Measurements from ENCODE around the gene ZNG1F. TPM values are rescaled to one million over a fixed set of nuclear protein-coding genes. Genes with fewer than 3 reads are reported as not detected.
"Not testable (repeated sequence)": the region's sequence is repeated elsewhere in the genome, so short reads cannot be mapped to it uniquely, and the experiment has no call there.

Gene ZNG1F
- total and polyA plus RNA-seq, 2 experiments from 2014 or later = 19.2 to 53.8 TPM

GRCh38 chr9:41088450-41089059, 100.6 kb downstream of the ZNG1F start:
- H3K4me3 ChIP-seq; H3K4me1 ChIP-seq (ENCODE audit: low read depth); H3K36me3 ChIP-seq; H3K9me3 ChIP-seq (ENCODE audit: low read depth); H3K27ac ChIP-seq; DNase-seq (ENCODE audit: low read depth in 1 of 2, low spot score in 1 of 2): not testable (repeated sequence)
- TF ChIP-seq CTCF (IDR thresholded peaks at IDR 0.05; ENCODE audit: low read depth, low read length) = peak; percentile 37
- peaks cover 43% of the 10 kb centered on the region for H3K27me3 ChIP-seq

- H3K4me3 ChIP-seq; H3K9me3 ChIP-seq (ENCODE audit: low read depth); H3K36me3 ChIP-seq; DNase-seq (ENCODE audit: low read depth in 1 of 2, low spot score in 1 of 2); H3K4me1 ChIP-seq (ENCODE audit: low read depth); H3K27ac ChIP-seq: not testable (repeated sequence)
- H3K27me3 ChIP-seq = peaks cover 45% of the 10 kb centered on the region
These were observed 101.2 kb downstream of the ZNG1F start for GRCh38 chr9:41087929-41088328.

- not testable (repeated sequence) for H3K36me3 ChIP-seq; H3K9me3 ChIP-seq (ENCODE audit: low read depth); H3K4me1 ChIP-seq (ENCODE audit: low read depth); H3K4me3 ChIP-seq; H3K27ac ChIP-seq
- H3K27me3 ChIP-seq = peaks cover 52% of the 10 kb centered on the region
- peak in 1 of 2 donors; percentile 59 for DNase-seq (ENCODE audit: low read depth in 1 of 2, low spot score in 1 of 2)
These were observed 101.8 kb downstream of the ZNG1F start for GRCh38 chr9:41087157-41087780.

DNA sequence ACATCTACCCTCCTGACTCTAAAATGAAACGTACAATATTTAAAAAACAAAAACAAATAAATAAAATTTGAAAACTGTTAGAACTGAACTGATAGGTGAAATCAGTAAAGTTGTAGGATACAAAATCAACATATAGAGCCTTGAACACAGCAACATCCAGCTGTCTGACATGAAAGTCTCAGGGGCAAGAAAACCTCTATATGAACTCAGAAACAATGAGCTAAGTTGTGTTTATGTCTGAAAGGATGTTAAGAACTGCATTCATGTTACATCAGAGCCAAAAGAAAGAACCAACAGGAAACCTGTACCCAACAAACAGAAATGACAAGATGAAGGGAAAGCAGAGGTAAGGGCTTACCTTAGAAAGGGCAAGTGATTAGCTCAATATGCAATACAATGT, 102.4 kb downstream of the ZNG1F start:
- H3K9me3 ChIP-seq (ENCODE audit: low read depth); H3K4me3 ChIP-seq; H3K27ac ChIP-seq; H3K4me1 ChIP-seq (ENCODE audit: low read depth); H3K36me3 ChIP-seq; DNase-seq (ENCODE audit: low read depth in 1 of 2, low spot score in 1 of 2): not testable (repeated sequence)
- peaks cover 53% of the 10 kb centered on the region for H3K27me3 ChIP-seq

- not testable (repeated sequence) for DNase-seq (ENCODE audit: low read depth in 1 of 2, low spot score in 1 of 2); H3K9me3 ChIP-seq (ENCODE audit: low read depth); H3K27ac ChIP-seq; H3K4me1 ChIP-seq (ENCODE audit: low read depth); H3K36me3 ChIP-seq; H3K4me3 ChIP-seq
- peaks cover 49% of the 10 kb centered on the region for H3K27me3 ChIP-seq
These were observed 102.9 kb downstream of the ZNG1F start for GRCh38 chr9:41086215-41086614.

DNA sequence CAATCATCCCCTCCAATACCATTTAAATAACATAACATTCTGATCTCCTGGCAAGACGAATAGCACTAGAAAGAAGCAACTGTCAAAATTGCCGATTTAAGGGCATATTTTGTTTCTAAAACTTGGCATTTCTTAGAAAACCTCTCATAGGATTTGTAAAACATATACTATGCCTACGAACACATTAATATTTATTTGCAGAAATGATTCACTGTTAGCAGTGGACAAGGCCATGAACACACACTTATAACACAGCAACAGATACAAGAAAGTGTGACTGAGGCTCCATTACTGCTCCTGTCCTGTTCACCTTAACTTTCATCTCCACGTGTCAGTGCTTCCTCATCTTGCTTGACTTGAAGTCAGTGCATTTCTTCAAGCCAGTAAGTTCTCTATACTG, 106.8 kb downstream of the ZNG1F start:
- H3K27me3 ChIP-seq = peaks cover 63% of the 10 kb centered on the region
- not testable (repeated sequence) for H3K4me1 ChIP-seq (ENCODE audit: low read depth); DNase-seq (ENCODE audit: low read depth in 1 of 2, low spot score in 1 of 2); H3K4me3 ChIP-seq; H3K27ac ChIP-seq; H3K9me3 ChIP-seq (ENCODE audit: low read depth); H3K36me3 ChIP-seq

Other genes starting within 250 kb of the ZNG1F start
- 0.60 TPM in 1 of 2 replicates, not detected in the other for gene FOXD4L6, start 60.6 kb downstream of the ZNG1F start, total RNA-seq
- 0.23 TPM in 1 of 2 replicates, not detected in the other for gene FOXD4L6, start 60.6 kb downstream of the ZNG1F start, polyA plus RNA-seq

All from cardiac muscle cell (in vitro differentiated cells and primary cell).